Endothelial cell of umbilical vein (primary cell): ENCODE measurements around the gene PLCD3. TPM values are rescaled to one million over a fixed set of nuclear protein-coding genes. Genes with fewer than 3 reads are reported as not detected.

Experiments used
- BruUV-seq: library from RNA; stranded (reverse); fragments of 400-500 nt; replicated peaks from 2 replicates; lab custom pipeline; 2021; lab: Mats Ljungman, UMichigan
- CTCF ChIA-PET: fragments of 300-600, 350-600 bp; sonication (Branson Sonifier 250); formaldehyde crosslinking; loops from one replicate; lab custom pipeline; 2021; ENCODE audit warnings: antibody characterized with exemption, inconsistent platforms; lab: Charles Lee
- POLR2A ChIA-PET: fragments of 300-600, 350-600 bp; sonication (Branson Sonifier 250); formaldehyde crosslinking; loops from one replicate; lab custom pipeline; 2021; ENCODE audit warnings: antibody characterized with exemption, inconsistent platforms; lab: Charles Lee
- DNase-seq: peaks from one replicate; pipeline ENCODE4 v3.0.0-alpha.2; 2011; ENCODE audit warnings: low read depth, low spot score
- FAIRE-seq: peaks from 2 replicates; lab custom pipeline; 2011; peaks lifted over from hg19 to GRCh38; lab: Jason Lieb, UNC
- H2AFZ ChIP-seq: 2 replicates; pipeline ENCODE4 v1.6.0; 2012; ENCODE audit warnings: low read depth, low read length, control low read depth, inconsistent platforms
- H3K27ac ChIP-seq: 2 replicates; pipeline ENCODE4 v1.5.1; 2011; ENCODE audit warnings: low read depth, mild to moderate bottlenecking, control low read depth, low read length, moderate library complexity; ENCODE audit not compliant: insufficient read depth
- H3K27me3 ChIP-seq, 2 experiments: 2 replicates each; pipeline versions ENCODE4 v1.6.0 to v1.6.1; 2011; ENCODE audit warnings: low read length in 2 of 2, mixed read lengths in 1 of 2; ENCODE audit not compliant: control insufficient read depth in 2 of 2, insufficient read depth in 2 of 2
- H3K36me3 ChIP-seq, 2 experiments: 2 replicates in 1 of 2; 3 replicates in 1 of 2; pipeline ENCODE4 v1.5.1; 2011; ENCODE audit warnings: low read length in 2 of 2, mild to moderate bottlenecking in 1 of 2, moderate library complexity in 1 of 2; ENCODE audit not compliant: control insufficient read depth in 2 of 2, insufficient read depth in 2 of 2; ENCODE audit errors: extremely low read depth in 1 of 2
- H3K4me1 ChIP-seq: 3 replicates; pipeline ENCODE4 v1.5.1; 2011; ENCODE audit warnings: mild to moderate bottlenecking, low read length; ENCODE audit not compliant: control insufficient read depth, insufficient read depth; ENCODE audit errors: extremely low read depth
- H3K4me2 ChIP-seq: 2 replicates; pipeline ENCODE4 v1.6.1; 2011; ENCODE audit warnings: low read length, control low read depth, mixed read lengths; ENCODE audit not compliant: insufficient read depth
- H3K4me3 ChIP-seq, 3 experiments: fragments of 200-600 bp in 1 of 3; sonication (generic), shearing (Covaris generic) in 1 of 3; replicated peaks in 1 of 3; 2 replicates each; pipeline ENCODE4 v1.5.1; 2011 to 2016; ENCODE audit warnings: control low read depth in 3 of 3, low read length in 3 of 3, mild to moderate bottlenecking in 2 of 3, inconsistent platforms in 1 of 3, low read depth in 1 of 3, moderate library complexity in 1 of 3; ENCODE audit not compliant: insufficient read depth in 1 of 3
- H3K79me2 ChIP-seq: 2 replicates; pipeline ENCODE4 v1.6.0; 2012; ENCODE audit warnings: low read length, inconsistent platforms; ENCODE audit not compliant: control insufficient read depth, insufficient read depth
- H3K9ac ChIP-seq: replicated peaks from 2 replicates; pipeline ENCODE3; 2011; ENCODE audit warnings: low read length, control low read depth; ENCODE audit not compliant: insufficient read depth; ENCODE audit errors: extremely low read depth
- H3K9me1 ChIP-seq: replicated peaks from 3 replicates; pipeline ENCODE4 v1.6.0; 2011; ENCODE audit warnings: mild to moderate bottlenecking, low read length; ENCODE audit not compliant: control insufficient read depth, insufficient read depth; ENCODE audit errors: extremely low read depth
- H3K9me3 ChIP-seq: replicated peaks from 2 replicates; pipeline ENCODE4 v1.5.1; 2012; ENCODE audit warnings: low read length, inconsistent platforms; ENCODE audit not compliant: control insufficient read depth, insufficient read depth
- H4K20me1 ChIP-seq: replicated peaks from 2 replicates; pipeline ENCODE3; 2011; ENCODE audit warnings: mild to moderate bottlenecking, low read length; ENCODE audit not compliant: control insufficient read depth, insufficient read depth; ENCODE audit errors: extremely low read depth
- EZH2 ChIP-seq: IDR thresholded peaks from 2 replicates; pipeline ENCODE4 v1.6.1; 2012; ENCODE audit warnings: borderline replicate concordance, low read depth, mild to moderate bottlenecking, moderate library complexity, low read length, inconsistent platforms; ENCODE audit not compliant: severe bottlenecking
- FOS ChIP-seq: IDR thresholded peaks from 2 replicates; pipeline ENCODE4 v1.6.1; 2011; ENCODE audit warnings: mild to moderate bottlenecking, low read length, moderate library complexity, borderline replicate concordance; ENCODE audit not compliant: insufficient read depth
- GATA2 ChIP-seq: IDR thresholded peaks from 2 replicates; pipeline ENCODE4 v1.7.0; 2011; ENCODE audit warnings: low read depth, mild to moderate bottlenecking, moderate library complexity, mixed read lengths, low read length; ENCODE audit not compliant: insufficient read length, insufficient read depth
- JUN ChIP-seq: IDR thresholded peaks from 2 replicates; pipeline ENCODE4 v1.6.1; 2011; ENCODE audit warnings: borderline replicate concordance, low read depth; ENCODE audit not compliant: insufficient read length, insufficient read depth
- MYC ChIP-seq: IDR thresholded peaks from one replicate; pipeline ENCODE4 v1.6.1; 2011; ENCODE audit warnings: mild to moderate bottlenecking, low read depth, low read length
- POLR2A ChIP-seq: IDR thresholded peaks from 2 replicates; pipeline ENCODE4 v1.6.1; 2012; ENCODE audit warnings: low read depth, mild to moderate bottlenecking, control low read depth, low read length
- POLR2AphosphoS5 ChIP-seq: IDR thresholded peaks from 2 replicates; pipeline ENCODE4 v1.6.1; 2012; ENCODE audit warnings: low read depth, mild to moderate bottlenecking, control low read depth, low read length, moderate library complexity; ENCODE audit not compliant: insufficient read depth
- dilution Hi-C: fragments of 300-500 bp; cut with MboI; formaldehyde crosslinking; loops from one replicate; pipeline ENCODE4 v1.15.0; 2019; ENCODE audit warnings: low sequenced_read_pairs; ENCODE audit not compliant: extremely low pct_ligation_motif_present
- intact Hi-C: fragments of 100-400 bp; cut with micrococcal nuclease; formaldehyde crosslinking; loops from one replicate; pipeline ENCODE4 v1.10.0; 2022
- polyA plus RNA-seq, 4 experiments: library from polyadenylated mRNA; depleted of rRNA in 3 of 4; stranded (reverse) in 3 of 4; unstranded in 1 of 4; fragments of >200 nt; gene quantifications; 2 replicates each; pipeline versions ENCODE4 v1.2.1 to v1.2.3, GENCODE V29; 2011 to 2012; ENCODE audit warnings: missing spikeins in 1 of 4
- total RNA-seq: library from RNA; stranded (reverse); gene quantifications from 2 replicates; pipeline ENCODE4 v1.2.3, GENCODE V29; 2021
- TF ChIP-seq, protein P1 (sequence below): IDR thresholded peaks from 2 replicates; pipeline ENCODE4 v1.6.1; 2011; ENCODE audit not compliant: insufficient read depth, insufficient read length

PLCD3 gene
- total and polyA plus RNA-seq, 2 donors (not counting 3 experiments of a cell fraction or from before 2014, with no cell fraction given): 30.4 to 43.1 TPM

DNA sequence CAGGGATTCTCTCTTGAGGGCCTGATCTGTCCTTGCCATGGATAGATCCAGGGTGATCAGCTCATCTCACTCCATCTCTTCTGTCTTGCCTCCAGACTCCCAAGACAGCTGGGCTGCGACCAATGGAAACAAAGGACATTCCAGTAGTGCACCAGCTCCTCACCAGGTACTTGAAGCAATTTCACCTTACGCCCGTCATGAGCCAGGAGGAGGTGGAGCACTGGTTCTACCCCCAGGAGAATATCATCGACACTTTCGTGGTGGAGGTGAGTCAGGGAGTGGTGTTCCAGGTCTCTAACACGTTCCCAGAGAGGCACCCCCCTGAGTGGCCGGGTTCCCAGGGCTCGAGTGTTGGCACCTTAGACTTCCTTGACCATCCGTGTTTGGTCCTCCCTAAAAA is 29.5 kb downstream of the PLCD3 start:
- Histone ChIP-seq H3K9ac (no peak overlapping the region), H2AFZ (no peak overlapping the region), H3K79me2 (no peaks in the 10 kb centered on the region), H3K9me3 (no peaks in the 10 kb centered on the region), H3K4me3 (no peak overlapping the region), H3K9me1 (no peaks in the 10 kb centered on the region), H3K36me3 (peaks cover 36 to 68% of the 10 kb centered on the region in 2 experiments), H3K4me2 (no peak overlapping the region), H3K4me1 (no peaks in the 10 kb centered on the region), H4K20me1 (no peaks in the 10 kb centered on the region), H3K27ac (no peak overlapping the region), H3K27me3 (no peaks in the 10 kb centered on the region)
- FAIRE-seq (no peak), DNase-seq (no peak)
- TF ChIP-seq GATA2: no peak
- TF ChIP-seq JUN: no peak
- TF ChIP-seq POLR2AphosphoS5: no peak
- no peak for TF ChIP-seq FOS
- no peak for TF ChIP-seq EZH2
- TF ChIP-seq MYC: no peak
- TF ChIP-seq, protein P1, sequence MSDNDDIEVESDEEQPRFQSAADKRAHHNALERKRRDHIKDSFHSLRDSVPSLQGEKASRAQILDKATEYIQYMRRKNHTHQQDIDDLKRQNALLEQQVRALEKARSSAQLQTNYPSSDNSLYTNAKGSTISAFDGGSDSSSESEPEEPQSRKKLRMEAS: no peak
- TF ChIP-seq POLR2A: no peak
- ChIA-PET CTCF (interaction anchor here (4.3 kb wide), 1 partner anchor 32 kb away, joined by 26 read pairs; the partner anchor contains the start of gene ACBD4), POLR2A (no interaction called here)
- intact Hi-C loops: no loop called here
- dilution Hi-C loops: no loop called here
- no TSS peak for BruUV-seq
